PC-3 (cell line): Measurements from ENCODE around the gene MDK. TPM values are rescaled to one million over a fixed set of nuclear protein-coding genes. Genes with fewer than 3 reads are reported as not detected.
"Not testable (repeated sequence)": the region's sequence is repeated elsewhere in the genome, so short reads cannot be mapped to it uniquely, and the experiment has no call there.

Experiments used
- ATAC-seq: fragments of 200-7000 bp; cut with Tn5 transposase; 2 replicates; pipeline ENCODE4 v1.9.1; 2020; ENCODE audit warnings: mild to moderate bottlenecking, moderate library complexity
- BruUV-seq: library from RNA; stranded (reverse); fragments of 400-500 nt; replicated peaks from 2 replicates; lab custom pipeline; 2021; lab: Mats Ljungman, UMichigan
- CTCF ChIA-PET: fragments of 300-600 bp; sonication (Branson Sonifier 250); formaldehyde crosslinking; loops from one replicate; lab custom pipeline; 2022; ENCODE audit warnings: antibody characterized with exemption; lab: Charles Lee
- POLR2A ChIA-PET: fragments of 300-600 bp; sonication (Branson Sonifier 250); formaldehyde crosslinking; loops from one replicate; lab custom pipeline; 2022; ENCODE audit warnings: antibody characterized with exemption; ENCODE audit not compliant: unreplicated experiment; lab: Charles Lee
- DNase-seq: peaks from one replicate; pipeline ENCODE4 v3.0.0-alpha.2; 2015
- H2AFZ ChIP-seq: fragments of 300-600 bp; sonication (generic); 2 replicates; pipeline ENCODE4 v1.6.0; 2016; ENCODE audit warnings: antibody characterized with exemption, low read length
- H3F3A ChIP-seq: fragments of 300-600 bp; sonication (generic); one replicate; pipeline ENCODE4 v1.6.0; 2017; ENCODE audit warnings: antibody characterized with exemption, low read length, control low read depth, mild to moderate bottlenecking; ENCODE audit not compliant: unreplicated experiment
- H3K27ac ChIP-seq: fragments of 300-600 bp; sonication (generic); 2 replicates; pipeline ENCODE4 v1.5.1; 2016; ENCODE audit warnings: mild to moderate bottlenecking, low read length
- H3K27me3 ChIP-seq: fragments of 300-600 bp; sonication (generic); 2 replicates; pipeline ENCODE4 v1.6.1; 2016; ENCODE audit warnings: low read length, mixed read lengths
- H3K36me3 ChIP-seq: fragments of 300-600 bp; sonication (generic); 2 replicates; pipeline ENCODE4 v1.6.1; 2016; ENCODE audit warnings: low read depth, mixed run types, low read length, mixed read lengths
- H3K4me1 ChIP-seq: fragments of 300-600 bp; sonication (generic); 2 replicates; pipeline ENCODE4 v1.5.1; 2016; ENCODE audit warnings: low read length; ENCODE audit not compliant: insufficient read depth
- H3K4me2 ChIP-seq: fragments of 300-600 bp; sonication (generic); 2 replicates; pipeline ENCODE4 v1.6.0; 2016; ENCODE audit warnings: low read length
- H3K4me3 ChIP-seq: fragments of 300-600 bp; sonication (generic); 2 replicates; pipeline ENCODE4 v1.5.1; 2016; ENCODE audit warnings: mild to moderate bottlenecking, low read length, mixed read lengths
- H3K79me2 ChIP-seq: fragments of 300-600 bp; sonication (generic); 2 replicates; pipeline ENCODE4 v1.6.1; 2017; ENCODE audit warnings: low read length, mixed read lengths
- H3K9ac ChIP-seq: fragments of 300-600 bp; sonication (generic); 2 replicates; pipeline ENCODE4 v1.6.0; 2016; ENCODE audit warnings: mild to moderate bottlenecking, low read length
- H3K9me2 ChIP-seq: fragments of 300-600 bp; sonication (generic); replicated peaks from 2 replicates; pipeline ENCODE4 v1.6.1; 2016; ENCODE audit warnings: mixed run types, low read length, mixed read lengths
- H3K9me3 ChIP-seq: fragments of 300-600 bp; sonication (generic); 2 replicates; pipeline ENCODE4 v1.6.1; 2016; ENCODE audit warnings: low read length, mixed read lengths
- H4K20me1 ChIP-seq: fragments of 300-600 bp; sonication (generic); 2 replicates; pipeline ENCODE4 v1.6.1; 2016; ENCODE audit warnings: low read length, mixed read lengths
- CTCF ChIP-seq: fragments of 300-600 bp; sonication (generic); conservative IDR thresholded peaks from 2 replicates; pipeline ENCODE4 v1.5.1; 2017; ENCODE audit warnings: antibody characterized with exemption, low read depth, mild to moderate bottlenecking, low read length
- EZH2 ChIP-seq: fragments of 300-600 bp; sonication (generic); IDR thresholded peaks from one replicate; pipeline ENCODE4 v1.6.1; 2017; ENCODE audit warnings: antibody characterized with exemption, mild to moderate bottlenecking, low read length; ENCODE audit not compliant: unreplicated experiment
- EZH2phosphoT487 ChIP-seq: fragments of 300-600 bp; sonication (generic); IDR thresholded peaks from 2 replicates; pipeline ENCODE4 v1.6.1; 2018; ENCODE audit warnings: mild to moderate bottlenecking, antibody characterized with exemption, low read length, borderline replicate concordance
- intact Hi-C: fragments of 100-400 bp; cut with micrococcal nuclease; formaldehyde crosslinking; loops from 2 replicates; pipeline ENCODE4 v1.9.0; 2023
- total RNA-seq: library from RNA; depleted of rRNA; stranded (reverse); fragments of >200 nt; gene quantifications from 2 replicates; pipeline ENCODE4 v1.2.3, GENCODE V29; 2014

MDK gene
- total RNA-seq, 1 experiment from 2014 or later = 184 TPM

GRCh38 chr11:46378811-46379481, 2.5 kb upstream of the MDK start:
- intact Hi-C loops = no loop called here
- H3K36me3 ChIP-seq = no peaks in the 10 kb centered on the region; the same call in none of the 2 replicates
- peaks cover 5% of the 10 kb centered on the region; the same call in 1 of the 2 replicates for H3K4me1 ChIP-seq
- ATAC-seq (no peak), DNase-seq (no peak)
- ChIA-PET POLR2A (no interaction called here), CTCF (no interaction called here)
- no peak overlapping the region for H3K4me3 ChIP-seq
- TF ChIP-seq EZH2phosphoT487 (no peak), CTCF (no peak), EZH2 (no peak)
- no peaks in the 10 kb centered on the region for H3K9me2 ChIP-seq
- no peaks in the 10 kb centered on the region for H3K79me2 ChIP-seq
- H3K27ac ChIP-seq = no peak overlapping the region
- no peak overlapping the region for H2AFZ ChIP-seq
- H3K4me2 ChIP-seq = no peak overlapping the region
- no TSS peak for BruUV-seq
- no peaks in the 10 kb centered on the region for H3K9me3 ChIP-seq
- H3F3A ChIP-seq = no peaks in the 10 kb centered on the region
- no peaks in the 10 kb centered on the region for H3K27me3 ChIP-seq
- H4K20me1 ChIP-seq = no peaks in the 10 kb centered on the region
- H3K9ac ChIP-seq = no peak overlapping the region

GRCh38 chr11:46379482-46380293, 1.8 kb upstream of the MDK start:
- H3K36me3 ChIP-seq, H3K9ac ChIP-seq, POLR2A ChIA-PET, H3K4me3 ChIP-seq, H3K4me2 ChIP-seq, H3F3A ChIP-seq, H3K79me2 ChIP-seq, CTCF ChIA-PET, H3K27me3 ChIP-seq, H3K4me1 ChIP-seq, DNase-seq, intact Hi-C loops, BruUV-seq, H3K9me2 ChIP-seq, H2AFZ ChIP-seq, H3K9me3 ChIP-seq, H3K27ac ChIP-seq, H4K20me1 ChIP-seq: not testable (repeated sequence)
- ATAC-seq = peak; percentile 1; the same call in 1 of the 2 replicates

GRCh38 chr11:46380340-46381047, 975 bp upstream of the MDK start:
- Histone ChIP-seq H3K9me2 (no peaks in the 10 kb centered on the region), H4K20me1 (no peaks in the 10 kb centered on the region), H2AFZ (peak overlapping the region; percentile 77), H3K27me3 (no peaks in the 10 kb centered on the region), H3F3A (no peaks in the 10 kb centered on the region), H3K79me2 (no peaks in the 10 kb centered on the region), H3K4me1 (peaks cover 5% of the 10 kb centered on the region; the same call in 1 of the 2 replicates), H3K9ac (peak overlapping the region; percentile 67), H3K9me3 (no peaks in the 10 kb centered on the region), H3K4me2 (peak overlapping the region; percentile 99), H3K36me3 (no peaks in the 10 kb centered on the region; the same call in 1 of the 2 replicates), H3K4me3 (peak overlapping the region; percentile 81), H3K27ac (no peak overlapping the region)
- ATAC-seq (peak; percentile 41), DNase-seq (peak; percentile 42)
- ChIA-PET POLR2A (interaction anchor here (0.5 kb wide), 1 partner anchor 41 kb away, joined by 4 read pairs; no protein-coding TSS in a partner anchor), CTCF (no interaction called here)
- no peak for TF ChIP-seq EZH2phosphoT487
- no peak for TF ChIP-seq EZH2
- TF ChIP-seq CTCF = no peak
- intact Hi-C loops = no loop called here
- BruUV-seq = no TSS peak
